Endothelial cell of umbilical vein (primary cell): ENCODE data around the gene COL28A1. TPM values are rescaled to one million over a fixed set of nuclear protein-coding genes. Genes with fewer than 3 reads are reported as not detected.

Source experiments
- BruUV-seq: library from RNA; stranded (reverse); fragments of 400-500 nt; replicated peaks from 2 replicates; lab custom pipeline; 2021; lab: Mats Ljungman, UMichigan
- CTCF ChIA-PET: fragments of 300-600, 350-600 bp; sonication (Branson Sonifier 250); formaldehyde crosslinking; loops from one replicate; lab custom pipeline; 2021; ENCODE audit warnings: antibody characterized with exemption, inconsistent platforms; lab: Charles Lee
- POLR2A ChIA-PET: fragments of 300-600, 350-600 bp; sonication (Branson Sonifier 250); formaldehyde crosslinking; loops from one replicate; lab custom pipeline; 2021; ENCODE audit warnings: antibody characterized with exemption, inconsistent platforms; lab: Charles Lee
- DNase-seq: peaks from one replicate; pipeline ENCODE4 v3.0.0-alpha.2; 2011; ENCODE audit warnings: low read depth, low spot score
- FAIRE-seq: peaks from 2 replicates; lab custom pipeline; 2011; peaks lifted over from hg19 to GRCh38; lab: Jason Lieb, UNC
- H2AFZ ChIP-seq: 2 replicates; pipeline ENCODE4 v1.6.0; 2012; ENCODE audit warnings: low read depth, low read length, control low read depth, inconsistent platforms
- H3K27ac ChIP-seq: 2 replicates; pipeline ENCODE4 v1.5.1; 2011; ENCODE audit warnings: low read depth, mild to moderate bottlenecking, control low read depth, low read length, moderate library complexity; ENCODE audit not compliant: insufficient read depth
- H3K27me3 ChIP-seq, 2 experiments: 2 replicates each; pipeline versions ENCODE4 v1.6.0 to v1.6.1; 2011; ENCODE audit warnings: low read length in 2 of 2, mixed read lengths in 1 of 2; ENCODE audit not compliant: control insufficient read depth in 2 of 2, insufficient read depth in 2 of 2
- H3K36me3 ChIP-seq, 2 experiments: 2 replicates in 1 of 2; 3 replicates in 1 of 2; pipeline ENCODE4 v1.5.1; 2011; ENCODE audit warnings: low read length in 2 of 2, mild to moderate bottlenecking in 1 of 2, moderate library complexity in 1 of 2; ENCODE audit not compliant: control insufficient read depth in 2 of 2, insufficient read depth in 2 of 2; ENCODE audit errors: extremely low read depth in 1 of 2
- H3K4me1 ChIP-seq: 3 replicates; pipeline ENCODE4 v1.5.1; 2011; ENCODE audit warnings: mild to moderate bottlenecking, low read length; ENCODE audit not compliant: control insufficient read depth, insufficient read depth; ENCODE audit errors: extremely low read depth
- H3K4me2 ChIP-seq: 2 replicates; pipeline ENCODE4 v1.6.1; 2011; ENCODE audit warnings: low read length, control low read depth, mixed read lengths; ENCODE audit not compliant: insufficient read depth
- H3K4me3 ChIP-seq, 3 experiments: fragments of 200-600 bp in 1 of 3; sonication (generic), shearing (Covaris generic) in 1 of 3; replicated peaks in 1 of 3; 2 replicates each; pipeline ENCODE4 v1.5.1; 2011 to 2016; ENCODE audit warnings: control low read depth in 3 of 3, low read length in 3 of 3, mild to moderate bottlenecking in 2 of 3, inconsistent platforms in 1 of 3, low read depth in 1 of 3, moderate library complexity in 1 of 3; ENCODE audit not compliant: insufficient read depth in 1 of 3
- H3K79me2 ChIP-seq: 2 replicates; pipeline ENCODE4 v1.6.0; 2012; ENCODE audit warnings: low read length, inconsistent platforms; ENCODE audit not compliant: control insufficient read depth, insufficient read depth
- H3K9ac ChIP-seq: replicated peaks from 2 replicates; pipeline ENCODE3; 2011; ENCODE audit warnings: low read length, control low read depth; ENCODE audit not compliant: insufficient read depth; ENCODE audit errors: extremely low read depth
- H3K9me1 ChIP-seq: replicated peaks from 3 replicates; pipeline ENCODE4 v1.6.0; 2011; ENCODE audit warnings: mild to moderate bottlenecking, low read length; ENCODE audit not compliant: control insufficient read depth, insufficient read depth; ENCODE audit errors: extremely low read depth
- H3K9me3 ChIP-seq: replicated peaks from 2 replicates; pipeline ENCODE4 v1.5.1; 2012; ENCODE audit warnings: low read length, inconsistent platforms; ENCODE audit not compliant: control insufficient read depth, insufficient read depth
- H4K20me1 ChIP-seq: replicated peaks from 2 replicates; pipeline ENCODE3; 2011; ENCODE audit warnings: mild to moderate bottlenecking, low read length; ENCODE audit not compliant: control insufficient read depth, insufficient read depth; ENCODE audit errors: extremely low read depth
- EZH2 ChIP-seq: IDR thresholded peaks from 2 replicates; pipeline ENCODE4 v1.6.1; 2012; ENCODE audit warnings: borderline replicate concordance, low read depth, mild to moderate bottlenecking, moderate library complexity, low read length, inconsistent platforms; ENCODE audit not compliant: severe bottlenecking
- FOS ChIP-seq: IDR thresholded peaks from 2 replicates; pipeline ENCODE4 v1.6.1; 2011; ENCODE audit warnings: mild to moderate bottlenecking, low read length, moderate library complexity, borderline replicate concordance; ENCODE audit not compliant: insufficient read depth
- GATA2 ChIP-seq: IDR thresholded peaks from 2 replicates; pipeline ENCODE4 v1.7.0; 2011; ENCODE audit warnings: low read depth, mild to moderate bottlenecking, moderate library complexity, mixed read lengths, low read length; ENCODE audit not compliant: insufficient read length, insufficient read depth
- JUN ChIP-seq: IDR thresholded peaks from 2 replicates; pipeline ENCODE4 v1.6.1; 2011; ENCODE audit warnings: borderline replicate concordance, low read depth; ENCODE audit not compliant: insufficient read length, insufficient read depth
- MYC ChIP-seq: IDR thresholded peaks from one replicate; pipeline ENCODE4 v1.6.1; 2011; ENCODE audit warnings: mild to moderate bottlenecking, low read depth, low read length
- POLR2A ChIP-seq: IDR thresholded peaks from 2 replicates; pipeline ENCODE4 v1.6.1; 2012; ENCODE audit warnings: low read depth, mild to moderate bottlenecking, control low read depth, low read length
- POLR2AphosphoS5 ChIP-seq: IDR thresholded peaks from 2 replicates; pipeline ENCODE4 v1.6.1; 2012; ENCODE audit warnings: low read depth, mild to moderate bottlenecking, control low read depth, low read length, moderate library complexity; ENCODE audit not compliant: insufficient read depth
- dilution Hi-C: fragments of 300-500 bp; cut with MboI; formaldehyde crosslinking; loops from one replicate; pipeline ENCODE4 v1.15.0; 2019; ENCODE audit warnings: low sequenced_read_pairs; ENCODE audit not compliant: extremely low pct_ligation_motif_present
- intact Hi-C: fragments of 100-400 bp; cut with micrococcal nuclease; formaldehyde crosslinking; loops from one replicate; pipeline ENCODE4 v1.10.0; 2022
- polyA plus RNA-seq, 4 experiments: library from polyadenylated mRNA; depleted of rRNA in 3 of 4; stranded (reverse) in 3 of 4; unstranded in 1 of 4; fragments of >200 nt; gene quantifications; 2 replicates each; pipeline versions ENCODE4 v1.2.1 to v1.2.3, GENCODE V29; 2011 to 2012; ENCODE audit warnings: missing spikeins in 1 of 4
- total RNA-seq: library from RNA; stranded (reverse); gene quantifications from 2 replicates; pipeline ENCODE4 v1.2.3, GENCODE V29; 2021
- TF ChIP-seq, protein P1 (sequence below), 2 donors: IDR thresholded peaks; 1 replicate in 1 of 2; 2 replicates in 1 of 2; pipeline ENCODE4 v1.5.1; 2011; ENCODE audit warnings: low read length in 2 of 2, mild to moderate bottlenecking in 2 of 2, moderate library complexity in 2 of 2, control low read depth in 1 of 2, inconsistent platforms in 1 of 2, low read depth in 1 of 2; ENCODE audit not compliant: insufficient read depth in 1 of 2; ENCODE audit errors: extremely low read depth in 1 of 2
- TF ChIP-seq, protein P2 (sequence below): IDR thresholded peaks from 2 replicates; pipeline ENCODE4 v1.6.1; 2011; ENCODE audit not compliant: insufficient read depth, insufficient read length

The COL28A1 gene
- total and polyA plus RNA-seq, 2 donors (not counting 3 experiments of a cell fraction or from before 2014, with no cell fraction given): not detected

DNA sequence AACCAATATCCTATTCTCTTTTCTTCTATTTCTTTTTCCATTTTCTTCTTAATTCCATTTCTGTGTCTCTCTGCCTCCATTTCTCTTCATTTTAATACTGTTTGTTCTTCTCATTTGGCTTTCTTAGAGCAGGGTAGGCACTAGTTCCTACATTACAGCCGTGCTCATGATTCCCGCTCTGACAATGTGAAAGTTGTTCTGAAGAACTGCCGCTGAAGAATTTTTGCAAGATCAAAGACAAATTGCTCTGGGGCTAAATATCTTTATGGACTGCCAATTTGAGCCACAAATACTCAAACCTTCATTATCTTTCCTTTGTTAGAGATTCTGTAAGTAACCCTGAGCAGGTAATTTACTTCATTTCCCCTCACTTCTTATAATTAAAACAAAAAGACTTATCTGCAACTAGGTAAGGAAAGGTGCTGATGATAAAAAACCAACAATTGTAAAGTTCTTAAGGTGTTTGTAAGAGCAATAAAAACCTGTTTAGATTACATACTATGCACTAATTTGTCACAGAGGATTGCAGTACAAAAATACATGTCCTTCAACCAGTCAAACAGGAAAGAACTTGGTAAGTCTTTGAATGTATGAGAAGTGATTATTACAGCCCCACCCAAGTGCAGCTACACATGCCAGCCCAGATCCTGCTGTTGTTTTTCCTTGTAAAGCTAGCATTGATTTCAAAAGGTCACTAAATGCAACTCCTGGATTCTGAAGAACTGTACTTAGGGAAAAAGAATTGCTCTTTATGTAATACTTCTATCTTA is 127.5 kb downstream of the COL28A1 start:
- Histone ChIP-seq H3K4me2 (no peak overlapping the region), H3K27me3 (no peaks in the 10 kb centered on the region), H3K9me1 (peaks cover 2% of the 10 kb centered on the region), H3K9ac (no peak overlapping the region), H3K4me3 (no peak overlapping the region), H3K27ac (no peak overlapping the region), H3K79me2 (no peaks in the 10 kb centered on the region), H3K4me1 (no peaks in the 10 kb centered on the region), H2AFZ (no peak overlapping the region), H4K20me1 (no peaks in the 10 kb centered on the region), H3K9me3 (no peaks in the 10 kb centered on the region), H3K36me3 (no peaks in the 10 kb centered on the region)
- DNase-seq (no peak), FAIRE-seq (no peak)
- CTCF ChIA-PET: interaction anchor here (1.2 kb wide), 1 partner anchor 17 kb away, joined by 5 read pairs; no protein-coding TSS in a partner anchor
- intact Hi-C loops (no loop called here), dilution Hi-C loops (no loop called here)
- POLR2A ChIA-PET: no interaction called here
- TF ChIP-seq MYC (no peak), FOS (no peak)
- BruUV-seq: no TSS peak

DNA sequence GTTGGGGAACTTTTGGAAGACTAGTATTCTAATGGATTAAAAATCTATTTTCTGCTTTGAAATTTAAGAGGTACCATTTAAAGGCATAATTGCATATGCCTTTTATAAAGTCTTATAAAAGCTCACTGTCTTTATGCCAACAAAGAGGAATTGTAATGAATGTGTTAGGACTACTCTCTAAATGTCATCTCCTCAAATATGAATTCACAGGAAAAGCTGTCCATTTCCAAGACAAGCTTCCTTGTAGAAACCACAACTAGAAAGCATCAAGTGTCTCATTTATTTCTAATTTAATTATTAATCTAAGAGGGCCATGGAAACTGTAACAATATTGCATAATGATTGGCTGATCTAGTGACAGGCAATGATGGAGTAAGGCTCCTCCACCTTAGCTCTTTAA is 130.2 kb downstream of the COL28A1 start:
- no peak for FAIRE-seq
- no peak for TF ChIP-seq MYC
- TF ChIP-seq, protein P1, sequence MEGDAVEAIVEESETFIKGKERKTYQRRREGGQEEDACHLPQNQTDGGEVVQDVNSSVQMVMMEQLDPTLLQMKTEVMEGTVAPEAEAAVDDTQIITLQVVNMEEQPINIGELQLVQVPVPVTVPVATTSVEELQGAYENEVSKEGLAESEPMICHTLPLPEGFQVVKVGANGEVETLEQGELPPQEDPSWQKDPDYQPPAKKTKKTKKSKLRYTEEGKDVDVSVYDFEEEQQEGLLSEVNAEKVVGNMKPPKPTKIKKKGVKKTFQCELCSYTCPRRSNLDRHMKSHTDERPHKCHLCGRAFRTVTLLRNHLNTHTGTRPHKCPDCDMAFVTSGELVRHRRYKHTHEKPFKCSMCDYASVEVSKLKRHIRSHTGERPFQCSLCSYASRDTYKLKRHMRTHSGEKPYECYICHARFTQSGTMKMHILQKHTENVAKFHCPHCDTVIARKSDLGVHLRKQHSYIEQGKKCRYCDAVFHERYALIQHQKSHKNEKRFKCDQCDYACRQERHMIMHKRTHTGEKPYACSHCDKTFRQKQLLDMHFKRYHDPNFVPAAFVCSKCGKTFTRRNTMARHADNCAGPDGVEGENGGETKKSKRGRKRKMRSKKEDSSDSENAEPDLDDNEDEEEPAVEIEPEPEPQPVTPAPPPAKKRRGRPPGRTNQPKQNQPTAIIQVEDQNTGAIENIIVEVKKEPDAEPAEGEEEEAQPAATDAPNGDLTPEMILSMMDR (IDR thresholded peaks at IDR 0.05; ENCODE audit: extremely low read depth in 1 of 2, insufficient read depth in 1 of 2, low read depth in 1 of 2, low read length in 2 of 2): no peak
- no peak for TF ChIP-seq POLR2A
- TF ChIP-seq JUN: no peak
- TF ChIP-seq POLR2AphosphoS5: no peak
- no peak for TF ChIP-seq GATA2
- no peak for TF ChIP-seq EZH2
- no peak for TF ChIP-seq FOS
- TF ChIP-seq, protein P2, sequence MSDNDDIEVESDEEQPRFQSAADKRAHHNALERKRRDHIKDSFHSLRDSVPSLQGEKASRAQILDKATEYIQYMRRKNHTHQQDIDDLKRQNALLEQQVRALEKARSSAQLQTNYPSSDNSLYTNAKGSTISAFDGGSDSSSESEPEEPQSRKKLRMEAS: no peak
- intact Hi-C loops (no loop called here), dilution Hi-C loops (no loop called here)
- Histone ChIP-seq H3K9me1 (peaks cover 2% of the 10 kb centered on the region), H3K9me3 (no peaks in the 10 kb centered on the region), H4K20me1 (no peaks in the 10 kb centered on the region), H3K27me3 (no peaks in the 10 kb centered on the region), H3K4me3 (no peak overlapping the region), H3K9ac (no peak overlapping the region), H3K4me2 (no peak overlapping the region), H3K27ac (no peak overlapping the region), H3K4me1 (no peaks in the 10 kb centered on the region), H3K79me2 (no peaks in the 10 kb centered on the region), H2AFZ (no peak overlapping the region), H3K36me3 (no peaks in the 10 kb centered on the region)
- ChIA-PET CTCF (no interaction called here), POLR2A (no interaction called here)
- no peak for DNase-seq
- BruUV-seq: no TSS peak
